Type B pancreatic cell (in vitro differentiated cells): ENCODE results near the gene BAD. TPM values are rescaled to one million over a fixed set of nuclear protein-coding genes. Genes with fewer than 3 reads are reported as not detected.

Source experiments
- DNase-seq: peaks from one replicate; pipeline ENCODE4 v3.0.0; 2021; ENCODE audit warnings: mixed read lengths; ENCODE audit not compliant: unreplicated experiment; ENCODE audit errors: extremely low spot score
- H3K27ac Mint-ChIP-seq: 2 replicates; pipeline ENCODE4 v1.8.0; 2021; ENCODE audit warnings: mild to moderate bottlenecking, mixed read lengths
- H3K27me3 Mint-ChIP-seq: 2 replicates; pipeline ENCODE4 v1.8.0; 2021; ENCODE audit warnings: mixed read lengths
- H3K36me3 Mint-ChIP-seq: 2 replicates; pipeline ENCODE4 v1.8.0; 2021; ENCODE audit warnings: mixed read lengths
- H3K4me1 Mint-ChIP-seq: one replicate; pipeline ENCODE4 v1.8.0; 2021; ENCODE audit warnings: mixed read lengths; ENCODE audit not compliant: unreplicated experiment
- H3K4me3 Mint-ChIP-seq: 2 replicates; pipeline ENCODE4 v1.8.0; 2021; ENCODE audit warnings: mild to moderate bottlenecking, mixed read lengths
- H3K9me3 Mint-ChIP-seq: 2 replicates; pipeline ENCODE4 v1.8.0; 2021; ENCODE audit warnings: mixed read lengths
- total RNA-seq: library from RNA; stranded (reverse); gene quantifications from 2 replicates; pipeline ENCODE4 v1.2.1, GENCODE V29; 2021; ENCODE audit warnings: low replicate concordance
- TF ChIP-seq, protein P1 (sequence below): fragments of 200-600 bp; sonication (generic); conservative IDR thresholded peaks from 2 replicates; pipeline ENCODE4 v1.5.0; 2021; ENCODE audit warnings: antibody characterized with exemption, mild to moderate bottlenecking

BAD gene
- total RNA-seq, 1 donor from 2014 or later = 48.7 TPM

DNA sequence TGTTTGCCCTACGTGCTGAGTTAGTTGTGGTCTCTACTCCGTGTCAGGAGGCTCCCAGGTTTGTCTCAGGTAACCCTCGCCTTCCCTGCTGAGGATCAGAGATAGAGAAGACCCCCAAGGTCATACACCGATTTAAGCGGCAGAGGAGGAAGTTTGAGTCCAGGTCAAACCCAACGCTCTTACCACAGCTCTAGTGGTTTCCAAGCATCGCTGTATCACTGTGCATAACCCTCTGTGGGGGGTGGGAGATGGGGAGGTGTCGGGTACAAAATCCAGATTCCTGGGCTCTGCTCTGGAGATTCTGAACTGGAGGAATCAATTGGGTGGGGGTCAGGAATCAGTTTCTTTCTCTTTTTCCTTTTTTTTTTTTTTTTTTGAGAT, 53.5 kb downstream of the BAD start:
- no peak for DNase-seq
- peaks cover 13% of the 10 kb centered on the region for H3K4me1 Mint-ChIP-seq
- TF ChIP-seq, protein P1, sequence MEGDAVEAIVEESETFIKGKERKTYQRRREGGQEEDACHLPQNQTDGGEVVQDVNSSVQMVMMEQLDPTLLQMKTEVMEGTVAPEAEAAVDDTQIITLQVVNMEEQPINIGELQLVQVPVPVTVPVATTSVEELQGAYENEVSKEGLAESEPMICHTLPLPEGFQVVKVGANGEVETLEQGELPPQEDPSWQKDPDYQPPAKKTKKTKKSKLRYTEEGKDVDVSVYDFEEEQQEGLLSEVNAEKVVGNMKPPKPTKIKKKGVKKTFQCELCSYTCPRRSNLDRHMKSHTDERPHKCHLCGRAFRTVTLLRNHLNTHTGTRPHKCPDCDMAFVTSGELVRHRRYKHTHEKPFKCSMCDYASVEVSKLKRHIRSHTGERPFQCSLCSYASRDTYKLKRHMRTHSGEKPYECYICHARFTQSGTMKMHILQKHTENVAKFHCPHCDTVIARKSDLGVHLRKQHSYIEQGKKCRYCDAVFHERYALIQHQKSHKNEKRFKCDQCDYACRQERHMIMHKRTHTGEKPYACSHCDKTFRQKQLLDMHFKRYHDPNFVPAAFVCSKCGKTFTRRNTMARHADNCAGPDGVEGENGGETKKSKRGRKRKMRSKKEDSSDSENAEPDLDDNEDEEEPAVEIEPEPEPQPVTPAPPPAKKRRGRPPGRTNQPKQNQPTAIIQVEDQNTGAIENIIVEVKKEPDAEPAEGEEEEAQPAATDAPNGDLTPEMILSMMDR = no peak
- H3K36me3 Mint-ChIP-seq = no peaks in the 10 kb centered on the region
- H3K9me3 Mint-ChIP-seq = no peaks in the 10 kb centered on the region
- no peaks in the 10 kb centered on the region for H3K27me3 Mint-ChIP-seq
- peak overlapping the region; percentile 78 for H3K27ac Mint-ChIP-seq
- peak overlapping the region; percentile 91 for H3K4me3 Mint-ChIP-seq

DNA sequence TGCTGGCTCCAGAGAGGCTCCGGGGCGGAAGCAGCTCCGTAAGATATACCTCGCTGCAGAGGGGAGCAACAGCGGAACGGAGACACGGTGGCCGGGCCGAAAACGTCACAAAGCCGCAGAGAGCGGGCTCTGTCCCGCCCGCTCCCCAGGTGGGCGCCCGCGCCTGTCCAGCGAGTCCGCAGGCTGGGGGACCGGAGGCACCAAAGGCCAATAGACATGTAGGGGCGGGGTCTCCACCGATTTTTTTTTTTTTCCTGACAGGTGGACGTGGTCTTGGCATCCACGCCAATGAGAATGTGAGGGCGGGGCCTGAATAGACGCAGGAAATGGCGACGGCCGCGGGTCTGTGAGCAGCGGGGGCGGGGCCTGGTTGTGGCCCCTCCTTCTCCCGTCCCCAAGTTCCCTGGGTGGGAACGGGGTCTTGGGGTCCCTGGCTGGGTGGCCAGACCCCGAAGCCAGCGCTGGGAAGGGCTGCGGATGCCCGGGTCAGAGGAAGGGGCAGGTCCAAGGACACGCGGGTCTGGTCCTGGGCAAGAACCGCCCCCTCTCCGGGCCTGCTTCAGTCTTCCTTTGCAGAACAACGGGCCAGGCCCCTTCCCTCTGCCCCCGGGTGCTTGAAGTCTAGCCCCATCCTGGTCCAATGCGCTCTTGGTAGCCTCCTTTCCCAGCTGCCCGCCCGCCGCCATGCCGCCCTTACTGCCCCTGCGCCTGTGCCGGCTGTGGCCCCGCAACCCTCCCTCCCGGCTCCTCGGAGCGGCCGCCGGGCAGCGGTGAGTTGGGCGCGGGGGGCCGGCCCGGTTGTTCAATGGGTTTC, 54.1 kb downstream of the BAD start, which contains the start of gene DNAJC4:
TSS of gene DNAJC4 (plus strand) at position 378 of the 814 bp plus-strand sequence. CDS start at position 685, 307 bp downstream.
- Mint-ChIP-seq H3K36me3 (no peaks in the 10 kb centered on the region), H3K4me1 (peaks cover 11% of the 10 kb centered on the region), H3K27me3 (no peaks in the 10 kb centered on the region), H3K9me3 (no peaks in the 10 kb centered on the region), H3K4me3 (peak within 1 kb of the TSS; percentile 91), H3K27ac (peak within 1 kb of the TSS; percentile 83)
- TF ChIP-seq, protein P1 = no peak
- peak; percentile 91 for DNase-seq

DNA sequence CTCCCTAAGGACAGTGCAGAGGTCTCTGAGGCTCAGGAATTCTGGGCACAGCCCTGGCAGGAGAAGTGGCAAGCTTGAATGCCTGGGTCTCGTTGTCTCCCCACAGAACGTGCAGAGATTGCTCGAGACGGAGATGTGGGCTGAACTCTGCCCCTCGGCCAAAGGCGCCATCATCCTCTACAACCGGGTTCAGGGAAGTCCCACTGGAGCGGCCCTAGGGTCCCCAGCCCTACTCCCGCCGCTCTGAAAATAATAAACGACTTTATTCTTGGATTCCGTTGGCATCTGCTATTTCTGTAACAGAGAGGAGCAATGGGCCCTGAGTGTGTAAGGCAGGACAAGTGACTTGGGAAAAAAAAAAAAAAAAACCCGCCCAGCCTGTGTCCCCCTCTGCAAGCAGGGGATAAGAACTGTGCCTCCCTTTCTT, 54.7 kb downstream of the BAD start:
- Mint-ChIP-seq H3K9me3 (no peaks in the 10 kb centered on the region), H3K27ac (peak overlapping the region; percentile 83), H3K36me3 (no peaks in the 10 kb centered on the region), H3K4me3 (peak overlapping the region; percentile 91), H3K4me1 (peaks cover 12% of the 10 kb centered on the region), H3K27me3 (no peaks in the 10 kb centered on the region)
- TF ChIP-seq, protein P1 = no peak
- no peak for DNase-seq

DNA sequence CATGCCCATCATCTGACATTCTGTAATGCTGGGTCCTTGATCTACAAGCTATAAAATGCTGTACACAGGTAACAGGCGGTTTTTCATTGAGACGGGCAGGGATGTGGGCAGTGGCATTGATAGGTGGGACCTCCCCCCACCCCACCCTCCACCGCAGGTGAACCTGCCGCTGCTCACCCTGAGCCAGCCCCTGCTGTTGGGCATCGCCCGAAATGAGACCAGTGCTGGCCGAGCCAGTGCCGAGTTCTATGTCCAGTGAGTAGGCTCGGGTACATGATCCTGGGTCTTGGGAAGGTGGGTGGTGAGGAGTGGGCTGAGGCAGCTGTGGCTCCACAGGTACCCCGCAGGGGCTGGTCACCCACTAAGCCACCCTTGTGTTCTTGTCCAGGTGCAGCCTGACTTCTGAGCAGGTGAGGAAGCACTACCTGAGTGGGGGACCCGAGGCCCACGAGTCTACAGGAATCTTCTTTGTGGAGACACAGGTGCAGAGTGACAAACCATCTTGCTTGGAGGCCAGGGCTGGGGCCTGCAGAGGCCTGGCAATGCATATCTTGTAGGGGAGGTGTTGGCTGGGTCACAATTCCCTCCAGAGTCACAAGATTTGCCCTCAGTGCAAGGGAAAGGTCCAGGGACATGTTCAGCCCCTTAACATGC, 55.2 kb downstream of the BAD start:
- DNase-seq = no peak
- TF ChIP-seq, protein P1 = no peak
- Mint-ChIP-seq H3K27ac (peak overlapping the region; percentile 83), H3K9me3 (no peaks in the 10 kb centered on the region), H3K4me3 (peak overlapping the region; percentile 91), H3K27me3 (no peaks in the 10 kb centered on the region), H3K4me1 (peaks cover 12% of the 10 kb centered on the region), H3K36me3 (no peaks in the 10 kb centered on the region)

DNA sequence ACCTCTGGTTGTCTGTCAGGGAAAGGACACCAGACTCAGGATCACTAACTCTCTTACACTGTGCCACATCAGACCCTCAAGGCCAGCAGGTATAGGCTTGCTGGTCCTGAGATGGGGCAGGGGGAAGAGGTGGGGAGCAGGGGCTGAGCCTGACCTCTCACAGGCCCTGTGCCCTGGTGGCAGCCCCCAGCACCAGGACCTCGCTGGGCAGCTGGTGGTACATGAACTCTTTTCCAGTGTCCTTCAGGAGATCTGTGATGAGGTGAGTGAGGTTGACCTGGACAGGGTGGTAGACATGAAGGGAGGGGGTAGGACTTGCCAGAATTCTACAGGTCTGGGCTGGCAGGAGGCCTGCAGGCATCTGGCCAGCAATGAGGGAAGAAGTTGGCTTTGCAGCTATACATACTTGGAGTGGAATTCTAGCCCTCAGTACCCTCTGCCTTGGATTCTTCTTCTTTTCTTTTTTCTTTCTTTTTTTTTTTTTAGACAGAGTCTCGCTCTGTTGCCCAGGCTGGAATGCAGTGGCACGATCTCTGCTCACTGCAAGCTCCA, 57.0 kb downstream of the BAD start:
- Mint-ChIP-seq H3K27ac (peak overlapping the region; percentile 58), H3K4me1 (peaks cover 7% of the 10 kb centered on the region)

More for the DNA sequence above, 57.0 kb downstream of the BAD start:
- Mint-ChIP-seq H3K27me3 (no peaks in the 10 kb centered on the region), H3K9me3 (no peaks in the 10 kb centered on the region), H3K4me3 (peak overlapping the region; percentile 90), H3K36me3 (no peaks in the 10 kb centered on the region)
- TF ChIP-seq, protein P1 = no peak
- DNase-seq = no peak
